ENCODE measurements around the gene CCDC127. TPM values are rescaled to one million over a fixed set of nuclear protein-coding genes. Genes with fewer than 3 reads are reported as not detected.

The CCDC127 gene
- total RNA-seq, 1 donor from 2014 or later, result 8.8 TPM

DNA sequence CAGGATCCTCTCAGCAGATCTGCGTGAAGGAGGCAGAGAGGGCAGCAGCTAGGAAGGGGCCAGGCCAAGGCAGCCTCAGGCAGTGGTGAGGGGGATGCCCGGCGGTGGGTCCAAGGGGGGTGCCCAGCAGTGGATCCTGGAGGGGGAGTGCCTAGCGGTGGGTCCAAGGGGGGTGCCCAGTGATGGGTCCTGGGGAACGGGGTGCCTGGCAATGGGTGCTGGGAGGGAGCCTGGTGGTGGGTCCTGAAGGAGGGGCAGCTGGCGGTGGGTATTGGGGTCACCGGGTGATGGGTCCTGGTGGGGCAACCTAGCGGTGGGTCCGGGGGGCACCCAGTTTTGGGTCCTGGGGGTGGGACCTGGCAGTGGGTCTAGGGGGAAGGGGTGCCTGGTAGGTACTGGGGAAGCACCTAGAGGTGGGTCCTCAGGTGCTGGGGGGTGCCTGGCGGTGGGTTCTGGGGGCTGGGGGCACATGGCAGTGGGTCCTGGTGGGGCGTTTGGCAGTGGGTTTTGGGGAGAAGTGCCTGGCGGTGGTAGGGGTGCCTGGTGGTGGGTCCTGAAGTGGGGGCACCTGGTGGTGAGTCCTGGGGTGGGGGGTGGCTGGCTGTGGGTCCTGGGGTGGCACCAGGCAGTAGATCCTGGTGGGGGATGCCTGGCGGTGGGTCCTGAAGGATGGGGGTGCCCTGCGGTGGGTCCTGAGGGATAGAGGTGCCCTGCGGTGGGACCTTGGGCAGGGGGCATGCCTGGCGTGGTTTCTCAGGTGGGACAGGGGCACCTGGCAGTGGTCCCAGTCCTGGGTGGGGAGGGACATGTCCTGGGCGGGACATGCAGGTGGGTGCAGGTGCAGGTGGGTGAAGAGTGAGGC lies 24.8 kb downstream of the CCDC127 start:
- no peak for TF ChIP-seq EZH2 (IDR thresholded peaks at IDR 0.05; ENCODE audit: insufficient read depth, low read length)
- TF ChIP-seq, protein P1, sequence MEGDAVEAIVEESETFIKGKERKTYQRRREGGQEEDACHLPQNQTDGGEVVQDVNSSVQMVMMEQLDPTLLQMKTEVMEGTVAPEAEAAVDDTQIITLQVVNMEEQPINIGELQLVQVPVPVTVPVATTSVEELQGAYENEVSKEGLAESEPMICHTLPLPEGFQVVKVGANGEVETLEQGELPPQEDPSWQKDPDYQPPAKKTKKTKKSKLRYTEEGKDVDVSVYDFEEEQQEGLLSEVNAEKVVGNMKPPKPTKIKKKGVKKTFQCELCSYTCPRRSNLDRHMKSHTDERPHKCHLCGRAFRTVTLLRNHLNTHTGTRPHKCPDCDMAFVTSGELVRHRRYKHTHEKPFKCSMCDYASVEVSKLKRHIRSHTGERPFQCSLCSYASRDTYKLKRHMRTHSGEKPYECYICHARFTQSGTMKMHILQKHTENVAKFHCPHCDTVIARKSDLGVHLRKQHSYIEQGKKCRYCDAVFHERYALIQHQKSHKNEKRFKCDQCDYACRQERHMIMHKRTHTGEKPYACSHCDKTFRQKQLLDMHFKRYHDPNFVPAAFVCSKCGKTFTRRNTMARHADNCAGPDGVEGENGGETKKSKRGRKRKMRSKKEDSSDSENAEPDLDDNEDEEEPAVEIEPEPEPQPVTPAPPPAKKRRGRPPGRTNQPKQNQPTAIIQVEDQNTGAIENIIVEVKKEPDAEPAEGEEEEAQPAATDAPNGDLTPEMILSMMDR (IDR thresholded peaks at IDR 0.05; ENCODE audit: insufficient read depth, low read depth, low read length), result no peak

DNA sequence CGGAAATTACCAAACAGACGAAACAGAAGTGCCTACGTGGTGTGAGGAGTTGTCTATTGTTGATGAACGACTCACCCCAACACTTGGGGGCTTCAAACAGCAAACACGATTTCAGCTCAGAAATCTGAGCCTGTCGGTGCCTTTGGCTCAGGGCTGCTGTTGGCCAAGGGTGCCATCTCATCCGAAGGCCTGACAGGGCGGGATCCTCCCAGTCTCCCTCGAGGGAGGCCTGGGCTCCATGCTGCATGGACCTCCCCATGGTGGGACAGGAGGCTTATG lies 25.3 kb downstream of the CCDC127 start:
- H3K36me3 Mint-ChIP-seq (ENCODE audit: low read depth, unreplicated experiment), result peaks cover 5% of the 10 kb centered on the region
- H3K4me3 Mint-ChIP-seq (ENCODE audit: unreplicated experiment), result no peak overlapping the region
- no peak overlapping the region for H3K27ac ChIP-seq (ENCODE audit: low read depth, low read length)
- DNase-seq (ENCODE audit: low read depth), result no peak
- H3K79me2 ChIP-seq (ENCODE audit: insufficient read depth, low read length), result no peaks in the 10 kb centered on the region
- H3K27me3 ChIP-seq (ENCODE audit: insufficient read depth, low read length), result peaks cover 9% of the 10 kb centered on the region
- no peak for FAIRE-seq
- H3K4me2 ChIP-seq (ENCODE audit: low read length), result no peak overlapping the region
- H3K9me3 Mint-ChIP-seq (ENCODE audit: unreplicated experiment), result no peaks in the 10 kb centered on the region
- no peaks in the 10 kb centered on the region for H3K36me3 ChIP-seq (ENCODE audit: insufficient read depth, low read length)
- peaks cover 9% of the 10 kb centered on the region for H3K4me1 Mint-ChIP-seq (ENCODE audit: low read depth, unreplicated experiment)
- H3K4me1 ChIP-seq (ENCODE audit: insufficient read depth, low read length), result peaks cover 11% of the 10 kb centered on the region
- H3K27me3 Mint-ChIP-seq (ENCODE audit: low read depth, unreplicated experiment), result peaks cover 14% of the 10 kb centered on the region
- TF ChIP-seq, protein P1 (IDR thresholded peaks at IDR 0.05; ENCODE audit: insufficient read depth, low read depth, low read length), result no peak
- TF ChIP-seq EZH2 (IDR thresholded peaks at IDR 0.05; ENCODE audit: insufficient read depth, low read length), result no peak
- H3K9me3 ChIP-seq (ENCODE audit: insufficient read depth, low read depth, low read length), result no peaks in the 10 kb centered on the region
- H3K9ac ChIP-seq (ENCODE audit: low read length), result no peak overlapping the region
- no peak overlapping the region for H3K4me3 ChIP-seq (ENCODE audit: insufficient read depth, low read depth, low read length)
- peaks cover 3% of the 10 kb centered on the region for H4K20me1 ChIP-seq (ENCODE audit: insufficient read depth, low read length)
- H2AFZ ChIP-seq (ENCODE audit: low read depth, low read length), result no peak overlapping the region
- H3K27ac Mint-ChIP-seq (ENCODE audit: unreplicated experiment), result no peak overlapping the region

More for the DNA sequence above, 24.8 kb downstream of the CCDC127 start:
- Histone ChIP-seq H3K79me2 (ENCODE audit: insufficient read depth, low read length) (no peaks in the 10 kb centered on the region), H3K9me3 (ENCODE audit: insufficient read depth, low read depth, low read length) (no peaks in the 10 kb centered on the region), H3K36me3 (ENCODE audit: insufficient read depth, low read length) (no peaks in the 10 kb centered on the region), H3K27ac (ENCODE audit: low read depth, low read length) (no peak overlapping the region), H3K4me1 (ENCODE audit: insufficient read depth, low read length) (peaks cover 7% of the 10 kb centered on the region), H3K4me3 (ENCODE audit: insufficient read depth, low read depth, low read length) (no peak overlapping the region), H2AFZ (ENCODE audit: low read depth, low read length) (no peak overlapping the region), H3K9ac (ENCODE audit: low read length) (no peak overlapping the region), H3K4me2 (ENCODE audit: low read length) (no peak overlapping the region), H4K20me1 (ENCODE audit: insufficient read depth, low read length) (peaks cover 3% of the 10 kb centered on the region), H3K27me3 (ENCODE audit: insufficient read depth, low read length) (peaks cover 9% of the 10 kb centered on the region)
- no peak for FAIRE-seq
- Mint-ChIP-seq H3K4me3 (ENCODE audit: unreplicated experiment) (no peak overlapping the region), H3K4me1 (ENCODE audit: low read depth, unreplicated experiment) (peaks cover 9% of the 10 kb centered on the region), H3K27me3 (ENCODE audit: low read depth, unreplicated experiment) (peaks cover 14% of the 10 kb centered on the region), H3K27ac (ENCODE audit: unreplicated experiment) (no peak overlapping the region), H3K36me3 (ENCODE audit: low read depth, unreplicated experiment) (peaks cover 5% of the 10 kb centered on the region), H3K9me3 (ENCODE audit: unreplicated experiment) (no peaks in the 10 kb centered on the region)
- DNase-seq (ENCODE audit: low read depth), result no peak
